Uterus (tissue), 2 donors: ENCODE data around the gene LPCAT2.

Experiments
- CTCF ChIP-seq, 4 experiments: fragments of 200-600 bp in 2 of 4; fragments of 450-650 bp in 2 of 4; sonication (generic) in 2 of 4; IDR thresholded peaks; one replicate each; pipeline ENCODE4 v1.5.1; 2016 to 2019; ENCODE audit warnings: antibody characterized with exemption in 4 of 4, mild to moderate bottlenecking in 2 of 4, moderate library complexity in 1 of 4
- POLR2A ChIP-seq, 2 donors: fragments of 450-650 bp; IDR thresholded peaks; one replicate each; pipeline ENCODE4 v1.6.1; 2016; ENCODE audit warnings: antibody characterized with exemption in 2 of 2, mild to moderate bottlenecking in 1 of 2, moderate library complexity in 1 of 2

- TF ChIP-seq CTCF (IDR thresholded peaks at IDR 0.05) = no peak
- TF ChIP-seq POLR2A (IDR thresholded peaks at IDR 0.05) = no peak
These were observed 19.5 kb upstream of the LPCAT2 start for GRCh38 chr16:55489119-55489955.
